GM19397 (cell line): Measurements from ENCODE around the gene TRAF7.
"Not testable (repeated sequence)": the region's sequence is repeated elsewhere in the genome, so short reads cannot be mapped to it uniquely, and the experiment has no call there.

ENCODE experiments used
- ATAC-seq: cut with Tn5 transposase; IDR thresholded peaks from one replicate; pipeline ENCODE4 v1.9.1; 2021; ENCODE audit warnings: mild to moderate bottlenecking, moderate library complexity; ENCODE audit not compliant: unreplicated experiment

Gene TRAF7

GRCh38 chr16:2155091-2155950 is at the start of gene TRAF7:
TRAF7 (plus strand) TSS chr16:2155782; CDS start chr16:2163921, 8,139 bp downstream.
- ATAC-seq, result peak; percentile 76

GRCh38 chr16:2106211-2106610 is 49.4 kb upstream of the TRAF7 start:
- not testable (repeated sequence) for ATAC-seq

- not testable (repeated sequence) for ATAC-seq
These were observed 48.3 kb upstream of the TRAF7 start for GRCh38 chr16:2107121-2107790.

GRCh38 chr16:2107791-2108125 is 47.8 kb upstream of the TRAF7 start:
- not testable (repeated sequence) for ATAC-seq

- ATAC-seq, result not testable (repeated sequence)
These were observed 46.9 kb upstream of the TRAF7 start for GRCh38 chr16:2108446-2109270.

- not testable (repeated sequence) for ATAC-seq
These were observed 46.4 kb upstream of the TRAF7 start for GRCh38 chr16:2109271-2109580.

- ATAC-seq, result not testable (repeated sequence)
These were observed 45.7 kb upstream of the TRAF7 start for GRCh38 chr16:2109872-2110271.

GRCh38 chr16:2110332-2111008 is 45.1 kb upstream of the TRAF7 start:
- ATAC-seq, result not testable (repeated sequence)

GRCh38 chr16:2111009-2111353 is 44.6 kb upstream of the TRAF7 start:
- ATAC-seq, result not testable (repeated sequence)

GRCh38 chr16:2111412-2112335 is 43.9 kb upstream of the TRAF7 start:
- not testable (repeated sequence) for ATAC-seq

- not testable (repeated sequence) for ATAC-seq
These were observed 43.0 kb upstream of the TRAF7 start for GRCh38 chr16:2112539-2113106.

- not testable (repeated sequence) for ATAC-seq
These were observed 41.4 kb upstream of the TRAF7 start for GRCh38 chr16:2114225-2114624.

- not testable (repeated sequence) for ATAC-seq
These were observed 40.5 kb upstream of the TRAF7 start for GRCh38 chr16:2114885-2115590.

- no peak for ATAC-seq
These were observed 40.0 kb upstream of the TRAF7 start for GRCh38 chr16:2115591-2115973.

- not testable (repeated sequence) for ATAC-seq
These were observed 39.2 kb upstream of the TRAF7 start for GRCh38 chr16:2116428-2116827.

GRCh38 chr16:2117341-2117740 is 38.2 kb upstream of the TRAF7 start:
- not testable (repeated sequence) for ATAC-seq

GRCh38 chr16:2117960-2118722 is 37.4 kb upstream of the TRAF7 start:
- ATAC-seq, result not testable (repeated sequence)

GRCh38 chr16:2121325-2121724 is 34.3 kb upstream of the TRAF7 start:
- not testable (repeated sequence) for ATAC-seq
